MCF 10A (cell line): ENCODE measurements around the gene CTNNB1. TPM values are rescaled to one million over a fixed set of nuclear protein-coding genes. Genes with fewer than 3 reads are reported as not detected.

Source experiments
- BruUV-seq: library from RNA; stranded (reverse); fragments of 400-500 nt; replicated peaks from 2 replicates; lab custom pipeline; 2021; lab: Mats Ljungman, UMichigan
- CTCF ChIA-PET: fragments of 300-600 bp; sonication (Branson Sonifier 250); formaldehyde crosslinking; extraction: SDS; loops from one replicate; lab custom pipeline; 2021; ENCODE audit warnings: antibody characterized with exemption, inconsistent platforms; lab: Yijun Ruan, JAX
- POLR2A ChIA-PET: fragments of 300-600, 350-650 bp; sonication (Branson Sonifier 250); formaldehyde crosslinking; extraction: SDS; loops from one replicate; lab custom pipeline; 2020; ENCODE audit warnings: antibody characterized with exemption, inconsistent platforms; lab: Yijun Ruan, JAX
- DNase-seq: peaks from one replicate; pipeline ENCODE4 v3.0.0-alpha.2; 2018; ENCODE audit not compliant: unreplicated experiment
- H3K27ac Mint-ChIP-seq: one replicate; pipeline ENCODE4 v1.8.0; 2022; ENCODE audit warnings: mild to moderate bottlenecking, low read depth, mixed read lengths; ENCODE audit not compliant: unreplicated experiment
- H3K27me3 Mint-ChIP-seq: one replicate; pipeline ENCODE4 v1.8.0; 2022; ENCODE audit warnings: mixed read lengths; ENCODE audit not compliant: insufficient read depth, unreplicated experiment
- H3K36me3 Mint-ChIP-seq: one replicate; pipeline ENCODE4 v1.8.0; 2022; ENCODE audit warnings: mild to moderate bottlenecking, moderate library complexity, mixed read lengths; ENCODE audit not compliant: insufficient read depth, unreplicated experiment
- H3K4me1 Mint-ChIP-seq: one replicate; pipeline ENCODE4 v1.8.0; 2022; ENCODE audit warnings: mixed read lengths; ENCODE audit not compliant: insufficient read depth, unreplicated experiment
- H3K4me3 Mint-ChIP-seq: one replicate; pipeline ENCODE4 v1.8.0; 2022; ENCODE audit warnings: mild to moderate bottlenecking, moderate library complexity, mixed read lengths; ENCODE audit not compliant: unreplicated experiment
- H3K9me3 Mint-ChIP-seq: one replicate; pipeline ENCODE4 v1.8.0; 2022; ENCODE audit warnings: mixed read lengths; ENCODE audit not compliant: unreplicated experiment
- CTCF ChIP-seq: fragments of 200-600 bp; IDR thresholded peaks from one replicate; pipeline ENCODE4 v1.8.0; 2022; ENCODE audit warnings: antibody characterized with exemption, mild to moderate bottlenecking; ENCODE audit not compliant: unreplicated experiment
- intact Hi-C: fragments of 100-400 bp; cut with micrococcal nuclease; formaldehyde crosslinking; loops from 2 replicates; pipeline ENCODE4 v1.14.1; 2022
- total RNA-seq: library from RNA; stranded (reverse); gene quantifications from 2 replicates; pipeline ENCODE4 v1.2.3, GENCODE V29; 2022

The CTNNB1 gene
- total RNA-seq, 1 experiment from 2014 or later = 244 TPM

- no peak for TF ChIP-seq CTCF
- POLR2A ChIA-PET = interaction anchor here (0.9 to 3.6 kb wide), 2 partner anchors 10 to 13 kb away, joined by 3 to 23 read pairs; partner anchors contain the start of gene CTNNB1
- no peak overlapping the region for H3K27ac Mint-ChIP-seq
- no peaks in the 10 kb centered on the region for H3K9me3 Mint-ChIP-seq
- intact Hi-C loops = no loop called here
- H3K27me3 Mint-ChIP-seq = no peaks in the 10 kb centered on the region
- no TSS peak for BruUV-seq
- DNase-seq = no peak
- no peak overlapping the region for H3K4me3 Mint-ChIP-seq
- peaks cover 8% of the 10 kb centered on the region for H3K4me1 Mint-ChIP-seq
- CTCF ChIA-PET = interaction anchor here (0.6 to 2.6 kb wide), 4 partner anchors 10 to 607 kb away, joined by 3 to 9 read pairs (median 6); no protein-coding TSS in a partner anchor
- H3K36me3 Mint-ChIP-seq = no peaks in the 10 kb centered on the region
Observed at GRCh38 chr3:41190509-41191284, 8.6 kb upstream of the CTNNB1 start.

DNA sequence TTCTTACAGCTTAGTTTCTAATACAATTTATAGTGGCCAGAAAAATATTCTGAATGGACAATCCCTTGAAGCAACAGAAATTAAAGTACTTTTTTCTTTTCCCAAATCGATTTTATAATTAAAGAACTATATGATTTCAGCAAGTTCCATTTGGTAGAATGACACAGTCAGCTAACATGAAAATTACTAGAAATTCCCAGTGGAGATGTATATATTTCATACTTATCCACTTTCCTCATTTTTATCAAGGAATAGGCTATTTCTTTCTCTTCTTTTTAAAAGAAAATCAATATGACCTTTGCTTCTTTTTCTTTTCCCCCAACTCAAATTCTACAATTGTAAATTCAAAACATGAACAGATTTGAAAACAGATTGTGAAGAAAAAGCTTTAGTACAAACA is 6.4 kb upstream of the CTNNB1 start:
- ChIA-PET POLR2A (interaction anchor here (0.6 to 3.6 kb wide), 2 partner anchors 8 kb away, joined by 3 to 23 read pairs; partner anchors contain the start of gene CTNNB1), CTCF (interaction anchor here (2.6 kb wide), 1 partner anchor 12 kb away, joined by 7 read pairs; no protein-coding TSS in a partner anchor)
- no peaks in the 10 kb centered on the region for H3K9me3 Mint-ChIP-seq
- BruUV-seq = no TSS peak
- intact Hi-C loops = no loop called here
- DNase-seq = no peak
- peaks cover 8% of the 10 kb centered on the region for H3K4me1 Mint-ChIP-seq
- H3K27me3 Mint-ChIP-seq = no peaks in the 10 kb centered on the region
- H3K27ac Mint-ChIP-seq = no peak overlapping the region
- TF ChIP-seq CTCF = no peak
- no peaks in the 10 kb centered on the region for H3K36me3 Mint-ChIP-seq
- no peak overlapping the region for H3K4me3 Mint-ChIP-seq

- Mint-ChIP-seq H3K4me1 (no peaks in the 10 kb centered on the region), H3K4me3 (no peak overlapping the region), H3K27ac (no peak overlapping the region), H3K27me3 (no peaks in the 10 kb centered on the region), H3K36me3 (no peaks in the 10 kb centered on the region), H3K9me3 (no peaks in the 10 kb centered on the region)
- POLR2A ChIA-PET = interaction anchor here (0.9 kb wide), 1 partner anchor 9 kb away, joined by 3 read pairs; no protein-coding TSS in a partner anchor
- TF ChIP-seq CTCF = no peak
- no peak for DNase-seq
- CTCF ChIA-PET = interaction anchor here (0.6 kb wide), 1 partner anchor 1399 kb away, joined by 3 read pairs; no protein-coding TSS in a partner anchor
- intact Hi-C loops = no loop called here
- no TSS peak for BruUV-seq
Observed at GRCh38 chr3:41193794-41194539, 5.3 kb upstream of the CTNNB1 start.

DNA sequence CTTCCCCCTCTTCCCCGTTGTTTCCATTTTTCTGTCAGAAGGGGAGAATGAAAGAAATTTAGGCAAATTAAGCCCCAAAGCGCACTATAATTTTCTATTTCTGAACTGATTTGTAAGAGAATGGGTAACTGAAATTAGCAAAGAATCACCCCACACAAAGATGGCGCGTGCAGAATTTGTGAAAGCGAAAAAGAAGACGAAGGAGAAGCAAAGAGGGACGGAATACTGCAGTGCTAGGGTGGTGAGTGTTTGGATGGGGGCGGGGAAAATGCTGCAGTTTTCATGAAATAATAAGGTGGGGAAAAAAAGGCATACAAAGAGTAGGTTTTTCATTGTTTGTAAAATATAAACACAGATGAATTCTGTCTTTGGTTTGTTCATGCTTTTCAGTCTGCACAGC is 4.6 kb upstream of the CTNNB1 start:
- H3K27me3 Mint-ChIP-seq = no peaks in the 10 kb centered on the region
- POLR2A ChIA-PET = no interaction called here
- no peak for DNase-seq
- no peaks in the 10 kb centered on the region for H3K4me1 Mint-ChIP-seq
- BruUV-seq = no TSS peak
- no peaks in the 10 kb centered on the region for H3K9me3 Mint-ChIP-seq
- CTCF ChIA-PET = interaction anchor here (0.6 kb wide), 1 partner anchor 10 kb away, joined by 3 read pairs; no protein-coding TSS in a partner anchor
- intact Hi-C loops = no loop called here
- no peak for TF ChIP-seq CTCF
- H3K36me3 Mint-ChIP-seq = no peaks in the 10 kb centered on the region
- H3K4me3 Mint-ChIP-seq = no peak overlapping the region
- no peak overlapping the region for H3K27ac Mint-ChIP-seq
